Forelimb muscle (tissue), 1 donor: Measurements from ENCODE around the gene NCBP3. TPM values are rescaled to one million over a fixed set of nuclear protein-coding genes. Genes with fewer than 3 reads are reported as not detected.
A peak's percentile ranks its signal among the peaks of the same experiment; 100 is the strongest.
"Not testable (repeated sequence)": the region's sequence is repeated elsewhere in the genome, so short reads cannot be mapped to it uniquely, and the experiment has no call there.

Experiments
- DNase-seq: peaks from one replicate; pipeline ENCODE4 v3.0.0-alpha.2; 2013; ENCODE audit warnings: low read depth
- polyA plus RNA-seq: library from polyadenylated mRNA; unstranded; fragments of 120-200 nt; gene quantifications from one replicate; pipeline ENCODE4 v1.2.1, GENCODE V29; 2013; ENCODE audit not compliant: insufficient read length

NCBP3 gene
- polyA plus RNA-seq, 1 donor = 58.2 TPM

DNA sequence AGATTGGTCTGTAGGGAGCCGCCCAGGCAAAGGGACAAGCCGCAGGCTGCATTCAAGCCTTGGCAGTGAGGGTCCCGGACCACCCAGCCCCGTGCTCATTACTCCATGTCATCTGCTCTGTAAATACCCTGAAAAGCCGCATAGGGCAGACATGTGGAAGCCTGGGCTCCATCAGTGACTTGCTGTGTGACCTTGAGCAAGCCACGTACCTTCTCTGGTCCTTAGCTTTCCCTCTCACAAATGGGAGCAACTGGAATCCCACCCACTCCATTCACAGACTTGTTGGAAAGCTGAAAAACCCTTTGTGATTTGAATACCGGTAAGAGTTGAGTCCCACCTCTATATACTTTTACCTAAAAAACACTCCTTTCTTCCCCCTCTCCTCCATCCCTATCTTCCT lies 34.9 kb upstream of the NCBP3 start:
- no peak for DNase-seq

DNA sequence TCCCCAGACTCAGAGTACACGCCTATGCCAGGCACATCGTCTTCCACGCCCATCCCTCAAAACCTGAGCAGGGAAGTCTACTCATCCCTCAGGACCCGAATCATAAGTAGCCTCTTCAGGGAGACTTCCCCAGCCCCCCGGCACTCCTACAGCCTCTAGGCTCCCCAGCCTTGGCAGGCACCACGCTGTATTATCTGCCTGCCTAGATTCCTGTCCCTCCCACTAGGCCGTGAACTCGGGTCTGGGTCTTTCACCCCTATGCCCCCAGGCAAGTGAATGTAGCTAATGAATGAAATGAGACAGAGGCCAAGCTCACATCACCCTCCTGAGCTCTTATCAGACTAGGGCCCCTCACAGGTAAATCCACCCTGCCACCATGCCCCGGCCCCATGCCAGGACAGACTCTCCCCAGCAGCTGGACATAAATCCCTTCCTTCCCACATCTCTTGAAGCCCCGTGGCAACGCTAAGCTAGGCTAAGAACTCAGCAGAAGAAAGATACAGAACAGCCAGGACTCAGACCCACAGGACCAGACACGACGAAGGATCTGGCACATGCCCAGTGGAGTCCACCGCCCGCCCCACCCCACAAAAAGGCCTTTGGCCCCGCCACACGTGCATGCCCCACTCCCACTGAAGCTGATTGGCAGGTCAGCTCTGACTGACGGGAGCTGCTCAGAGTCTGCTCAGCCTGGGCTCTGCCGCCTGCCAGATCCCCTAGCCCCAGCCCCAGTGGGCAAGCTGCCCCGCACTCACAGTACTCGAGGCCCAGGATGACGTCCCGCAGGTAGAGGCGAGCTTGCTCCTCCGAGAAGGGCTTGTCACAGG lies 33.8 kb upstream of the NCBP3 start:
- DNase-seq = no peak

DNA sequence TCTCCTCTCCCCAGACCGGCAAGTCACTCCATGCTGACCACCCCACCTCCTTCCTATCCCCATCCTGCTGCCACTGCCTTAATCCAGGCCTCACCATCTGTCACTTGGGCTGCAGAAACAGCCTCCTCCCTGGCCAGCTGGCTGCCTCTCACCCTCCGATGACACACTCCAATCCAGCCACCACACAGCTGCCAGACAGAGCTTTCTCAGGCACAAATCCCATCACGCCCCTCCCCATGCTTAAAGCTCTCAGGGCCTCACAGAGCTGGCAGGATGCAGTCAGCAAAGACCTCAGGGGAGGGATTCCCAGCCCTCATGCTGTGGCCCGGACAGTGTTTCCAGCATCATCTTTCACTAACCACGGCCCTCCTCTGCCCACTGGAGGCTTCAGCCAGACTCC lies 33.1 kb upstream of the NCBP3 start:
- peak; percentile 39 for DNase-seq

DNA sequence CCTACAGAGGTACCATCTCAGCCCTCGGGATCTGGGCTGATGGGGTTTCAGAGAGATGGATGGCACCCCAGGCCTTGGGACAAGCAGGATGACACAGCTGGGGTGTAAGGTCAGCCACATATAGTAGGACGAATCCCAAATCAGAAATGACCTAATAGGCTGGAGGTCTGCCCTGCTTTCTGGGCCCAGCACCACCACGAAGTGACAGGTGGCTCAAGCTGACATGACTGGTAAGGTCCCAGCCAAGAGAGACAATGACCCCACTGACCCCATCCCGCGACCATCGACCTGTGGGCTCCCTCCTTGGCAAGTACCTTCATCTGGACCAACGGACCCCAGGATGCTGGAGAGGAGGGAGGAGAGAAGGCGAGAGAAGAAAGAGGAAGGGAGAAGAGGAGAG lies 31.2 kb upstream of the NCBP3 start:
- no peak for DNase-seq

DNA sequence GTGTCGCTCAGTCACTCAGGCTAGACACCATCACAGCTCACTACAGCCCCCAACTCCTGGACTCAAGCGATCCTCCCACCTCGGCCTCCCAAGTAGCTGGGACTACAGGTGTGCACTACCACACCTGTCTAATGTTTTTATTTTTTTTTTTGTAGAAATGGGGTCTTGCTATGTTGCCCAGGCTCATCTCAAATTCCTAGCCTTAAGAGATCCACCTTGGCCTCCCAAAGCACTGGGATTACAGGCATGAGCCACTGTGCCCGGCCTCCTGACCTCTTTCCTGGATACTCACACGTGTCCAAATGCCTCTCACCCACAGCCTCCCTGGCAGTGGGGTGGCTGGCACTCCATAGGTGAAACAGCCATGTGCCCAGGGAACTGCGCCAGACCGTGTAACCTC lies 29.3 kb upstream of the NCBP3 start:
- DNase-seq = no peak

DNA sequence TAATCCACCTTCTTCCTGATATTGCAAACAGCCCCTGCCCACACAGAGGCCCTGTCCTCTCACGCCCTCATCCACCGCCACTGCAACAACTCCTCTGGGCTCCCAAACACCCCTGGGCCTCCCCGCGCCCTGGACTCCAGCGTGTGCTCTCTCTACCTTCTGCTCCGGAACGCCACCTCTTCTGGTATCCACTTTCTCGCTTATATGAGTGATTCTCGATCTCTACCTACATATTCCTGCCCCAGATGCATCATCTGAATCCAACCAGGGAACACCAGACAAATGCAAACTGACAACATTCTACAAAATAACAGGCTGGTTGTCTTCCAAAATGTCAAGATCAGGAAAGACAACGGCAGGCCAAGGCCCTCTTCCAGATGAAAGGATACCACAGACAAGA lies 27.8 kb upstream of the NCBP3 start:
- no peak for DNase-seq

DNA sequence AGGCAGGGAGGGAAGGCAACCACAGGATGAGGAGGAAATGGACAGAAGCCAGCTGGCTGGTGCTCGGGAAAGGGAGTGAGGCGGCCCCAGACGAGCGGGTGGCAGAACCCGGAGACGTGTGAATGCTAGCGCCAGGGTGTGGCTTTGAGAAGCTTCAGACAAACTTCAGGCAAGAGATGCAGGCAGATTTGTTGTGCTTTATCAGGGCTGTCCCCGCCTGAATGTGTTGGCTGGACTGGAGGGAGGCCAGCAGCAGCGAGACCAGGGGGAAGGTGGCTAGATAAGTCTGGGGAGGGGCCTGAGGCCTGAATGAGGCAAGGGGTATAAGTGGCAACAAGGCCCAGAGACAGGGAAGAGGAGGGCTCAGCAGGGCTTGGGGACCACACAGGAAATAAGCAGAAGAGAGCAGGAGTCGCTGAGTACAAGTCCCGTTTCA lies 24.8 kb upstream of the NCBP3 start:
- no peak for DNase-seq

DNA sequence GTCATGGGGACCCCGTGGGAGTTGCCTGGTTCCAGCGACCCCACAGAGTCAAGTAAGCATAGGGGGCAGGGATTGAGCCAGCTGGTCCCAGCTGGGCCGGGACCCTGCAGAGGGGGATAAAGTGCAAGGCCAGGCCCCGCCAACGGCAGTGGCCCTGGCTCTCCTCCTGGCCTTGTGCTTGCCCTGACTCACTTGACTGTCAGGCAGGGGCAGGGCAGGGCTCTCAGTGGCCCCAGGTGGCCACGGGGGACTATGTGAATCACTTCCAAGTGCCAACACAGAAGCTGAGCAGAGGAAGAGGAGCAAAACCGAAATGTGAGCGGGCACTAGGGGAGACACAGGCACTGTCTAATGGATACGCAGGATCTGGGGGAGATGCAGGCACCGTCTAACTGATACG lies 21.6 kb upstream of the NCBP3 start:
- no peak for DNase-seq

DNA sequence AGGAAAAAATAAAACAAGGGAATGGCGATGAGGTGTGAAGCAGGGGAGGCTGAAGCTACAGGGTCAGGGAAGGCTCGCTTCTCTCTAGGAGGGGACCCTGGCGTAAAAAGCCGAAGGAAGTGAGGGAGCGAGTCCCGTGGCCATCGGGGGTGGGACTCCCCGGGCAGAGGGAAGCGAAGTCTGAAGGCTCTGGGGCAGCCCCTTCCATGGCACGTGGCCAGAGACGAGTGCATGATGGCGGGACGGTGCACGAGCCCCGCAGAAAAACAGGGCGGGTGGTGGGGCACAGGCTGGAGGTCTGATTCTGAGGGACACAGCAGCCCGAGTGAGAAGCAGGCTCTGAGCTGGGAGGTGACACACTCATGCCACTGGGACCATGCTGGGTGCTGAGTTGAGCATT lies 21.1 kb upstream of the NCBP3 start:
- DNase-seq = no peak

DNA sequence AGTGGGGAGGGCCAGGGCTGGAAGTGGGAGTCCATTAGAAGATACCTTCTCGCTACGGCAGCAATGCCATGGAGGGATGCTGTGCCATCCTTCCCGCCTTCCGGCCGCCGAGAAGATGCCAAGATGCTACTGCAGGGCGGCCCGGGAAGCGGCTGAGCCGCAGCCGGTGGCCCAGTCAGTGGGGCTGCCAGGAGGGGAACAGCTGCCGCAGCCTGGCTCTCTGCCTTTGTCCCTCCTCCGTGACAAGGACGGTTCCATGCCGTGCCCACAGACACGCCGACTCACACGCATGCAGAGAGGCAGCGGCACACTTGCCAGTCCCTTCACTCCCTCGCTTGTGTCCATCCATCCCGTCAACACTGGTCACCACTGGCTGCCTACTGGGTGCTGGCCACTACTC lies 20.2 kb upstream of the NCBP3 start:
- no peak for DNase-seq

DNA sequence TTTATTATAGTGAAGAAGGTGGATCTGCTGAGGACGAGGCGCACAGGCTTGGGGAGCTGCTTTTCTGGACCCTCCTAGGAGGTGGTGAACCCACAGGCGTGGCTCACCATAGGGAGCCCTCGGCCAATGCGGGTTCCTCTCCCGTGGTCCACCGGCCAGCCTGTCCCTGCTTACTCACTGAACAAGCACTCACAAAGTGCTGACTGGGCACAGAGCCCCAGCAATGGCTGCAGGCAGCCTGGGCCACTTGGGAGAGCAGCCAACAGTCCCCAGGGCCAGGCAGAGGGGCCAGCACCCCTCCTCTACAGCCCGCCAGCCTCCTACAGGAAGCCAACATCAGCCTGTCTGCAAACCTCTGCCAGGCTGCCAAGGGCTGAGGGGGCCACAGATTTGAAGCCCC lies 19.1 kb upstream of the NCBP3 start:
- no peak for DNase-seq

DNA sequence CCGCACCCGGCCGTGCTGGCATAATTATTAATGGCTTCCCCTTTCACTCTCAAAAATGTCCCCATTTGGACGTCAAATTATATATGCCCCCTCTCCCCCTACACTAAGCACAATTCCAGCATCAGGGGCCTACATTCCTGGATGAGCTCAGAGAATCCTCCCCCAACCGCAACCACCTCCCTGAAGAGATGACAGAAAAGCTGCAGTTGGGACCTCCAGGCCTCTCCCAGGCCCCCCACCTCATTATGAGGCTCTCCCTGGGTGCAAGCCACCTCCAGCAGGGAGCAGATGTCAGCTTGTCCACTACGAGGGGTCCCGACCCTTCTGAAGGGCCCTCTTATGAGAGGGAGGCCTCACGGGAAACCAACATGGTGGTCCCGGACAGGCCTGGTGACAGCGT lies 18.5 kb upstream of the NCBP3 start:
- DNase-seq = no peak

DNA sequence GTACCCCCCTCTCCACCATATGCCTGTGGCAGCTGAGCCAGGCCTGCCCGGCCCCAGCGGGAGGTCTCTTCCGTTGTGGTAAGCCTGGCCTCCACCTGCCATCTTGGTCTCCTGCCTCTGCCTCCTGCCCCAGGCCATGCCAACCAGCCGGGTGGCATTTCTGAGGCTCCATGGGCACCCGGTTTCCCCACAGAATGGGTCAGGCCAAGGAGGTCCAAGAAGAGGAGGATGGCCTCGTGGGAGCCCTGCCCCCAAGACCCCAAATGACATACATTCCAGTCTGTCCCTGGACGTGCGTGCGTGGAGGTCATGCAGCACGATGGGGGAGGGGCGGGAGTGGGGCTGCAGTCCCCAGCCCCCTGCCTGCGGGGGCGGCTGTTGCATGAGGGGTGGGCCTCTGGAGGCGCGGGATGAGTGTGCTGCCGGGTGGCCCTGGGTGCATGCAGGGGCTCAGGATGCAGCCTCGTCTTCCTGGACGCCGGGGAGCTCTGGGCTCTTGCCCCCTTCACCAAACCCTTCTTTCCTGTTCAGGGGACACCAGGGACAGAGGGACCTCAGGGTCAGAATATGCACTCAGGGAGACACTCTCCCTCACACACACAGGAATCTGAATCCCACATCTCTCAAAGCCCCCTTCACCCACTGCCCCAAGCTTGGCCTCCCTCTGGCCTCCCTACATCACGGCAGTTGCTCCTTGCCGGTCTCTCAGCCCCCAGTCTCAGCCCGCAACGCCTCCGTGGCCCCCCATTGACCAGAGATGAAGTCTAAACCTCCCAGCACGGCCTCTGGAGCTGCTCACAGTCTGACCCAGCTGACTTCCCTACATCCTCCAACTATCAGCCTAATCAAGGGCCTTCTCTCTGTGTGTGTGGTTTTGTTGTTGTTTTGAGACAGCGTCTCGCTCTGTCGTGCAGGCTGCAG lies 16.0 kb upstream of the NCBP3 start:
- DNase-seq = no peak

DNA sequence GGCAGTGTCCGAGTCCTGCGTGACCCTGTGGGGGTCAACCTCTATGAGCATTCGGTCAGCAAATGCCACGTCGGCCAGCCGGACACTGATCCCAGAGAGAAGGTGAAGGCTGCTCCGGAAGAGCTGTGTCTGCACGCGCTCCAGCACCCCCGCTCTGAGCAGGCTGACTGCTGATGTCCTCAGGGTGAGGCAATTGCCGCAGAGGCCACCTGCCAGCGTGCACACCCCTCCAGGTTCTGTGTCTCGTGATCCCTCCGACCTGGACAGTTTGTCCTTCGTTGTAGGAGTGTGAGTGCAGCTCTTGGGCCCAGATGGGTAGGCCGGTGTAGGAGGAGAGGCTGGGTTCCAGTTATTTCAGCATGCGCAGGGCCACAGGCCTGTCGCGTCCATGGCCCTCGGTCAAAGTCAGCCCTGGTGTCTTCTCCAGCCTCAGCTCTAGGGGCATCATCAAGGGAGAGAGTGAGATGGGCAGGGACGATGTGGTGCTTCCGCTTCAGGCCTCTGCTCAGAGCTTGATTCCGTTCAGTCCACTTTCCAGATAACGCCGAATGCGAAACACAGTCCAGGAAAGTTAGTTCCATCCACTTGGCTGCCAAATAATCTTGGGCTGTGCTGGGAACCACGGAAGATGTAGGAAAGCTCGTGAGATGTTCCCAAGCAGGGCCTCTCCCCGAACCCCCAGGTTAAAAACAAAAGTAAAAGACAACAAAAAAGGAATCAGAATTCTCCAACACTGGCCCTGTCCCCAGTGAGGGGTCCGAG lies 15.1 kb upstream of the NCBP3 start:
- DNase-seq = no peak

DNA sequence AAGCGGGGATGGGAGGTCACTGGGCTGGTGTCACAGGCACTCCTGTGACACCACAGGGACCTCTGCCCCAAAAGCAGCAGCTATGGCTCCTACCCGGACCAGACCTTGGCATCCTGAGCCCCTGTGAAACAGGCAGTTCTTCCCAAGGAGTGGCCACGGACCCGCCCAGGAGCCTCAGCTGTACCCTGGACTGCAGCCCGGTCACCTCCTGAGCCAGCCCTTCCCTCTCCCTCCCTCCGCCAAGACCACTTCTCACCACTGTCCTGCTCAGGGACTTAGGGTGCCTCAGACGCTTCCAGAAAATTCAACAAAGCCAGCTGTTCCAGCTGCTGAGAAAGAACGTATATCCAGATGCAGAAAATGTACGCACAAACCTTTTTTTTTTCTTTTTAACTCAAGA lies 13.9 kb upstream of the NCBP3 start:
- peak; percentile 67 for DNase-seq

DNA sequence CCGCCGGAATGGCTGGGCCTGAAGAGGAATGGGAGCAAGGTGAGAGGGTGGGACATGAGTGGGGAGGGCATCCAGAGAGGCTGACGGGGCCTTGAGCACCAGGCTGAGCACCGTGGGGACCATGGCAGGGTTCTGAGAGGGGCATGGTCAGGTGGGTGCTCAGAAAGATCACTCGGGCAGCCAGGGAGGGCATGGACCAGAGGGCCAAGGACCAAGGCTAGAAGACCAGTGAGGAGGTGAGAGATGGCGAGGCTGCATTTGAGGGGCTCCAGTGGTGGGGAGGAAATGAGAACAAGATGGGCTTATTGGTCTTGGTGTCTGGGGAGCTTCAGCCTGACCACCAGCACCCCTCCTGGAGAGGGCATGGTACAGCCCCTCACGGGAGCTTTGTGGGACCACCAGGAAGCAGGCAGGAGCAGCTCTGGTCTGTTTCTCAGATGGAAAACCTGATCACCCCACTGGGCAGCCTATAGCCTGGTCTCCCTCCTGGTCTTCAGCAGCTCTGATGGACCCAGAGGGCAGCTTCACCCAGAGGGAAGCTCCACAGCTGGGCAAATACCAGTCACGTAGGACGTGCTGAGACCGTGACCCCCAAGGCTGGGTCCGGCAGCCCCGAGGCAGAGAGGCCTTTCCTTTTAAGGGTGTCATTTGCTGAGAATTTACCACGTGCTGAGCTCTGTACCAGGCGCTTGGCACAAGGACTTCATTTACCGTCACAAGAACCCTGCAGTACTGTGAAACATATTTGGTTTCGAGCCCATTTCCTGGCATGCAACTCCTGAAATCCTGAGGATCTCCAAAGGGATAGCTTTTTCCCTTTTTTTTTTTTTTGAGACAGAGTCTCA lies 11.4 kb upstream of the NCBP3 start:
- DNase-seq = no peak

DNA sequence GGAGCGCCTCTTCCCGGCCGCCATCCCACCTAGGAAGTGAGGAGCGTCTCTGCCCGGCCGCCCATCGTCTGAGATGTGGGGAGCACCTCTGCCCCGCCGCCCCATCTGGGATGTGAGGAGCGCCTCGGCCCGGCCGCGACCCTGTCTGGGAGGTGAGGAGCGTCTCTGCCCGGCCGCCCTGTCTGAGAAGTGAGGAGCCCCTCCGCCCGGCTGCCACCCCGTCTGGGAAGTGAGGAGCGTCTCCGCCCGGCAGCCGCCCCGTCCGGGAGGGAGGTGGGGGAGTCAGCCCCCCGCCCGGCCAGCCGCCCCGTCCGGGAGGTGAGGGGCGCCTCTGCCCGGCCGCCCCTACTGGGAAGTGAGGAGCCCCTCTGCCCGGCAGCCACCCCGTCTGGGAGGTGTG lies 8.2 kb upstream of the NCBP3 start:
- DNase-seq = not testable (repeated sequence)

DNA sequence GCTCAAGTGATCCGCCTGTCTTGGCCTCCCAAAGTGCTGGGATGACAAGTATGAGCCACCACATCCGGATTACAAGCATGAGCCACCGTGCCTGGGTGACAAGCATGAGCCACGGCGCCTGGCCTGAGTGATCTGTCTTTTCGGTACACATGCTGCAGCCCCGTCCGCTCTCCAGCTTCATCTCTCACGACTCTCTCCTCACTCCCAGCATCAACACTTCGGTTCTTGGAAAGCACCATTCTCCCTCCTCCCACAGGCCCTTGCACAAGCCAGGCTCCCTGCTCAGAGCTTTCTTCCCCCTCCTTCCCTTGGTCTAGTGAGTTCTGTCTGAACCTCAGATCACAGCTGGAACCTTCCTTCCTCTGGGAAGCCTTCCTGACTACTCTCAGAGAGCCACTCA lies 6.5 kb upstream of the NCBP3 start:
- DNase-seq = peak; percentile 36

DNA sequence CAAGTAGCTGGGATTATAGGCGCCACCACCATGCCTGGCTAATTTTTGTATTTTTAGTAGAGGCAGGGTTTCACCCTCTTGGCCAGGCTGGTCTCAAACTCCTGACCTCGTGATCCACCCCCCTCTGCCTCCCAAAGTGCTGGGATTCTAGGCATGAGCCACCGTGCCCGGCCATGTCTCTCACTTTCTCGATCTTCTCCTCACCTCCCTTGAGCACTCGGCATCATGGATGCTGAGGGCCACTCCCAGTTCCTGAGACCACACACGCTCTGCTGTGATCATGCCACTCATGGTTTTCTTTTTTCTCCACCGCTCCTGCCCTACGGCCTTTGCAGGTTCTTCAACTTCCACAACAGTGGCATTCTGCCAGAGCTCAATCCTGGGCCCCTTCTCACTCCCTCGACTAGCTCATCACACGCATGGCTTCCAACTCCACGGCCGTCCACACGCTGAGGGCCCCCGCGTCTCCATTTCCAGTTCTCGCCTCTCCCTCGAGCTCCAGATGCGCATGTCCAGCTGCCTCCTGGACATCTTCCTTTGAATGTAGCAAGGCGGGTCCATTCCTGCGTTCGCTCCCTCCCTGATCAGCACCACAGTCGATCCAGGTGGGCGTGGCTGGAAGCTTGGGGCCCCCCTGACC lies 5.5 kb upstream of the NCBP3 start:
- no peak for DNase-seq

DNA sequence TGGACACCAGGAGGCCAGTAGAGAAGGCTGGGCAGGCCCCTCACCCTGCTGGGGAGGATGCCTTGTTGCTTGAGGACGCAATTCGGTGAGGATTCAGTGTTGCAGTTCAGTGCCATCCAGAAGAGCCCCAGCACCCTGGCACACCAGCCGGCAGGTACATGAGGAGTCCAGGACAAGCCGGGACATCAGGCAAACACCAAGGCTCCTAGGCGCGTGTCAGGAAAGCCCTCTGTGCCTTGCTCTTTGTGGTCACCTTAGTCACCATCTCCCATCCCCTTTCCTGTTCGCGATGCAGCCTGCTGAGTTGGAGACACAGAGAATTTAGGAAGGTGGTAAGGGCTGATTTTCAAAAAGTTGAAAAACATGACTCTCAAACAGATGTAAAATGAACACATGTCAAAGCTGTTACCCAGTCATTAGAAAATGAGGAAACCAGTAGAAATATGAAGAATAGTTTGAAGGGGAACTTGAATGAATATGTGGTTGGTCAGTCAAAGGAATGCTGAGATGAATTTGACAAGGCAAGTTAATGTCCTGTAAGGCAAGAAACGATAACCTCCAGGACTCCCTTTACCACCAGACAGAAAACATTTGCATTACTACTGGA lies 2.3 kb upstream of the NCBP3 start:
- no peak for DNase-seq
